T follicular helper cell (primary cell): ENCODE results near the gene PSMD3.
"Not testable (repeated sequence)": the region's sequence is repeated elsewhere in the genome, so short reads cannot be mapped to it uniquely, and the experiment has no call there.

Source experiments
- DNase-seq: peaks from one replicate; pipeline ENCODE4 v3.0.0-alpha.2; 2020; ENCODE audit warnings: low read depth

The PSMD3 gene

GRCh38 chr17:39996800-39997199 is 16.2 kb downstream of the PSMD3 start:
- no peak for DNase-seq

- DNase-seq = no peak
Observed at GRCh38 chr17:39997543-39997942, 16.9 kb downstream of the PSMD3 start.

- DNase-seq = no peak
Observed at GRCh38 chr17:39999067-39999466, 18.5 kb downstream of the PSMD3 start.

- DNase-seq = no peak
Observed at GRCh38 chr17:40000161-40000560, 19.6 kb downstream of the PSMD3 start.

GRCh38 chr17:40001335-40001734 is 20.7 kb downstream of the PSMD3 start:
- not testable (repeated sequence) for DNase-seq

GRCh38 chr17:40004072-40004471 is 23.5 kb downstream of the PSMD3 start:
- no peak for DNase-seq

- no peak for DNase-seq
Observed at GRCh38 chr17:40004712-40005111, 24.1 kb downstream of the PSMD3 start.

DNA sequence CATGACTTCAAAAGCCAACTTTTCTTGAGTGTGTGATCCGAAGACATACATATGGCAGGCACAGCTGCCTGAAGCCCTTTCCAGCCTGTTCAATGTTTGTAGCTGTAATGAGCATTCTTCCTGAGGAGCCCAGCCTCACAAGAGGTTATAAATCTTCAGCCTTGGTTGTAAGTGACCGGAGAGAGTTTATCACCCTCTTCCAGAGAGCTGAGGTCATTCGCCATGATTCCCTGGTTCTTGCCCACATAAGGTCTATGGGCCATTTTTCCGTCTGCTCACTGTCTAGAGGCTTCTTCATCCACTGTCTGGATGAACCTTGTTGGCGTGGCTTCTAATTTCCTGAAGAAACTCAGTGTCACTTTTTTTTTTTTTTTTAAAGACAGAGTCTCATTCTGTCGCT is 24.9 kb downstream of the PSMD3 start:
- DNase-seq = no peak

- not testable (repeated sequence) for DNase-seq
Observed at GRCh38 chr17:40010946-40011500, 30.4 kb downstream of the PSMD3 start.

- DNase-seq = not testable (repeated sequence)
Observed at GRCh38 chr17:40012017-40012647, 31.5 kb downstream of the PSMD3 start.

- DNase-seq = no peak
Observed at GRCh38 chr17:40014375-40014980, 33.9 kb downstream of the PSMD3 start.

GRCh38 chr17:40015005-40015997 is 34.7 kb downstream of the PSMD3 start, which contains the start of gene CSF3:
TSS of gene CSF3 (plus strand) at chr17:40015440. CDS start at chr17:40015475, 35 bp downstream.
- no peak for DNase-seq

- DNase-seq = no peak
Observed at GRCh38 chr17:40015998-40016985, 35.7 kb downstream of the PSMD3 start.

DNA sequence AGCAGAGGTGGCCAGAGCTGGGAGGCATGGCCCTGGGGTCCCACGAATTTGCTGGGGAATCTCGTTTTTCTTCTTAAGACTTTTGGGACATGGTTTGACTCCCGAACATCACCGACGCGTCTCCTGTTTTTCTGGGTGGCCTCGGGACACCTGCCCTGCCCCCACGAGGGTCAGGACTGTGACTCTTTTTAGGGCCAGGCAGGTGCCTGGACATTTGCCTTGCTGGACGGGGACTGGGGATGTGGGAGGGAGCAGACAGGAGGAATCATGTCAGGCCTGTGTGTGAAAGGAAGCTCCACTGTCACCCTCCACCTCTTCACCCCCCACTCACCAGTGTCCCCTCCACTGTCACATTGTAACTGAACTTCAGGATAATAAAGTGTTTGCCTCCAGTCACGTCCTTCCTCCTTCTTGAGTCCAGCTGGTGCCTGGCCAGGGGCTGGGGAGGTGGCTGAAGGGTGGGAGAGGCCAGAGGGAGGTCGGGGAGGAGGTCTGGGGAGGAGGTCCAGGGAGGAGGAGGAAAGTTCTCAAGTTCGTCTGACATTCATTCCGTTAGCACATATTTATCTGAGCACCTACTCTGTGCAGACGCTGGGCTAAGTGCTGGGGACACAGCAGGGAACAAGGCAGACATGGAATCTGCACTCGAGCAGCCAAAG is 36.9 kb downstream of the PSMD3 start:
- DNase-seq = no peak

GRCh38 chr17:40018211-40019121 is 37.9 kb downstream of the PSMD3 start:
- DNase-seq = no peak

- no peak for DNase-seq
Observed at GRCh38 chr17:40019140-40019991, 38.8 kb downstream of the PSMD3 start.

DNA sequence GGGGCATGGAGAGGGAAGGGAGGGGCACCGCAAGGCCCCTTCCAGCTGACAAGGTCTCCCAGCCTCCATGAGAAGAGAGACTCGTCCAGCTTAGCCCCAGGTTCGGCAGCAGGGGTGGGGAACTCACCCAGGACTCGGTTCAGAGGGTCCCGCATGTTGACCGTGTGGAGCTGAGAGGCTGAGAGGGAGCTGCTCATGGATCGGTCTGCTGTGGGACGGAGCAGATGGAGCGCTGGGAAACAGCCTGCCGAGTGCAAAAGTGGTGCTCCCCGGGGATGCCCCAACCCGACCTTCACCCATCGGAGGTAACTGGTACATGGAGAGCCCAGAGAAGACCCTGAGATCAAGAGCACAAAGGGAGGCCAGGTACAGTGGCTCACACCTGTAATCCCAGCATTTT is 39.5 kb downstream of the PSMD3 start:
- DNase-seq = no peak

DNA sequence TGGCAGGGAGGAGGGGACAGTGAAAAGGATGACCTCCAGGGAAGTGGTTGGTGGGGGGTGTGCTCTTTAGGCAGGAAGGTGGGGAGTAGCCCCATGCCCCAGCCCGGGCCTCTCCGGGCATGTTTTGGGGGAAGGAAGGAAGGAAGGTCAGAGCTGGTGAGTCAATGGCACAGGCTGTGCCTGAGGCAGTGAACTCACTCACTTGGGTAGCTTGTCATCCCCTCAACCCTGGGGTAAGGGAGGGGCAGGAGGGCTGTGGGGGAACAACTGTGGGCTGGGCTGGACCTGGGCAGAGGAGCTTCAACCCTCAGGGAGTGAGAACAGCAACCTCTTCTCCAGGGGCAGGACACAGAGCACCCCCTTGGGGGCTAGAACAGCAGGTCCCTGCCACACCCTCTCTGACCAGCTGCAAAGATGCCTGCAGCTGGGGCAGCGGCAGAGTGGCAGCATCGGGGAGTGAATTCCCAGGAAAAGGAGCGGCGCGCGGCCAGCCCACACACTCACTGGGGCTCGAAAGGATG is 40.9 kb downstream of the PSMD3 start:
- DNase-seq = no peak
